Epithelial cell of proximal tubule (primary cell): Measurements from ENCODE around the gene AEBP1. TPM values are rescaled to one million over a fixed set of nuclear protein-coding genes. Genes with fewer than 3 reads are reported as not detected.

Experiments used
- DNase-seq: peaks from one replicate; pipeline ENCODE4 v3.0.0-alpha.2; 2011; ENCODE audit warnings: low read depth
- H3K4me3 ChIP-seq: 2 replicates; pipeline ENCODE4 v1.5.1; 2011; ENCODE audit warnings: low read depth, mild to moderate bottlenecking, low read length
- total RNA-seq: library from RNA; depleted of rRNA; stranded (reverse); fragments of >200 nt; gene quantifications from 2 replicates; pipeline ENCODE4 v1.2.3, GENCODE V29; 2015
- TF ChIP-seq, protein P1 (sequence below): conservative IDR thresholded peaks from 2 replicates; pipeline ENCODE4 v1.5.1; 2012; ENCODE audit warnings: low read depth, mild to moderate bottlenecking, low read length

The AEBP1 gene
- total RNA-seq, 1 donor from 2014 or later = 78.4 TPM

DNA sequence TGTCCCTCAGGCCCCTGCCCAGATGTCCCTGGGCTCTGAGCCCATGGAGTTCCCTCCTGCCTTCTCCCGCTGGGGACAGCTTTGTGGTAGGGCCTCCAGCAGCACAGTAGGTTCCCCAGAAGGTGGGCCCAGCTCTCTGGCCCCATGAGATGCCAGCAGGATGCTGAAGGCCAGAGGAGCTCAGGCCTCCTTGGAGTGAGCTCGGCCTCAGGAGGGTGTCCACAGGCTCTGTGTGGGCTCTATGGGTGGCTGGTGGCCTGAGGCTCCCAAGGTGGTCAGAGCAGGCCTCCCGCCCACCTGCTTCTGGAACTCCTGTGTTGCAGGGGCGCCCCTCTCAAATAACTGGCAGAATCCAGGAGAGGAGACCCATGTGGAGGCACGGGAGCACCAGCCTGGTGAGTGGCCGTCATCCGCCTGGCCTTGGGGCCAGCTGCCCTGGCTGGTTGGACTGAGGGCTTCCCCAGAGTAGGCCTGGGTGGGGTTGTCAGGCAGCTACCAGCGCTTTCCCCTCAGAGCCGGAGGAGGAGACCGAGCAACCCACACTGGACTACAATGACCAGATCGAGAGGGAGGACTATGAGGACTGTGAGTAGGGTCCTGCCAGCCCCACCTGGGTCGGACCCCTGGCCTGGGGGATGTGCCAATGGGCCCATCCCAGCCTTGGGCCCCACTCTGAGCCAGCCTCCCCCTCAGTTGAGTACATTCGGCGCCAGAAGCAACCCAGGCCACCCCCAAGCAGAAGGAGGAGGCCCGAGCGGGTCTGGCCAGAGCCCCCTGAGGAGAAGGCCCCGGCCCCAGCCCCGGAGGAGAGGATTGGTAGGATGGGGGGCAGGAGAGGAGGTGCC, 3.2 kb downstream of the AEBP1 start:
- DNase-seq = no peak
- TF ChIP-seq, protein P1, sequence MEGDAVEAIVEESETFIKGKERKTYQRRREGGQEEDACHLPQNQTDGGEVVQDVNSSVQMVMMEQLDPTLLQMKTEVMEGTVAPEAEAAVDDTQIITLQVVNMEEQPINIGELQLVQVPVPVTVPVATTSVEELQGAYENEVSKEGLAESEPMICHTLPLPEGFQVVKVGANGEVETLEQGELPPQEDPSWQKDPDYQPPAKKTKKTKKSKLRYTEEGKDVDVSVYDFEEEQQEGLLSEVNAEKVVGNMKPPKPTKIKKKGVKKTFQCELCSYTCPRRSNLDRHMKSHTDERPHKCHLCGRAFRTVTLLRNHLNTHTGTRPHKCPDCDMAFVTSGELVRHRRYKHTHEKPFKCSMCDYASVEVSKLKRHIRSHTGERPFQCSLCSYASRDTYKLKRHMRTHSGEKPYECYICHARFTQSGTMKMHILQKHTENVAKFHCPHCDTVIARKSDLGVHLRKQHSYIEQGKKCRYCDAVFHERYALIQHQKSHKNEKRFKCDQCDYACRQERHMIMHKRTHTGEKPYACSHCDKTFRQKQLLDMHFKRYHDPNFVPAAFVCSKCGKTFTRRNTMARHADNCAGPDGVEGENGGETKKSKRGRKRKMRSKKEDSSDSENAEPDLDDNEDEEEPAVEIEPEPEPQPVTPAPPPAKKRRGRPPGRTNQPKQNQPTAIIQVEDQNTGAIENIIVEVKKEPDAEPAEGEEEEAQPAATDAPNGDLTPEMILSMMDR = no peak
- H3K4me3 ChIP-seq = no peak overlapping the region

DNA sequence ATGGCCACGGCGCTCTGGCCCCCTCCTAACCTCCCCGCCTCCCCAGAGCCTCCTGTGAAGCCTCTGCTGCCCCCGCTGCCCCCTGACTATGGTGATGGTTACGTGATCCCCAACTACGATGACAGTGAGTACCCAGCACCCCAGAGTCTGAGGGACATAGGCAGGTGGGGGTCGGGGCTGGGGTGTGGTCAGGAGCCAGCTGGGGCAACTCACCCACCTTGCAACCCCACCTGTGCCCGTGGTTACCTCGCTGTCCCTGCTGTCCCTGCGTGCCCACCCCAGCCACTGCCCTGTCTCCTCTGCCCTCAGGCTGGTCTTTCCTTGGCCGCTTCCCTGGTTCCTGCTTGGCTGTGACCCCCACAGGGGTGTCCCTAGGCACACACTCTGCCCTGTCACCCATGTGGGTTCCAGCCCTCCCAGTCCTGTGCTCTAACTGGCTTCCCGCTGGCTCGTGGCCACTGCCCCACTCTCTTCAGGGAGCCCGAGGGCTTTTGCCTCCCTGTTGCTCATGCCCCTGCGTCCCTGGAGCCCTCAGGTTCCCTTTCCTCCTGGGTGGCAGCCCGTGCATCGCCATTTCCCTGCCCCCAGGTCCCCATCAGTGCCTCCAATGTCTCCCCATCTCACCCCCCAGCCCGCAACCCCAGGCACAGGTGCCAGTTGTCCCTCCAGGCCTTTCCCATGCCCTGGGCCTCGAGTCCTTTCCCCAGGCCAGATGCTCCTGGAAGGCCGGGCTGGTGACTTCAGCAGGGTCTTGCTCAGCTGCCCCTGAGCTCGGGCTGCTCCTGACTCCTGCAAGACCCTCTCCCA, 4.0 kb downstream of the AEBP1 start:
- TF ChIP-seq, protein P1 = no peak
- no peak for DNase-seq
- no peak overlapping the region for H3K4me3 ChIP-seq

DNA sequence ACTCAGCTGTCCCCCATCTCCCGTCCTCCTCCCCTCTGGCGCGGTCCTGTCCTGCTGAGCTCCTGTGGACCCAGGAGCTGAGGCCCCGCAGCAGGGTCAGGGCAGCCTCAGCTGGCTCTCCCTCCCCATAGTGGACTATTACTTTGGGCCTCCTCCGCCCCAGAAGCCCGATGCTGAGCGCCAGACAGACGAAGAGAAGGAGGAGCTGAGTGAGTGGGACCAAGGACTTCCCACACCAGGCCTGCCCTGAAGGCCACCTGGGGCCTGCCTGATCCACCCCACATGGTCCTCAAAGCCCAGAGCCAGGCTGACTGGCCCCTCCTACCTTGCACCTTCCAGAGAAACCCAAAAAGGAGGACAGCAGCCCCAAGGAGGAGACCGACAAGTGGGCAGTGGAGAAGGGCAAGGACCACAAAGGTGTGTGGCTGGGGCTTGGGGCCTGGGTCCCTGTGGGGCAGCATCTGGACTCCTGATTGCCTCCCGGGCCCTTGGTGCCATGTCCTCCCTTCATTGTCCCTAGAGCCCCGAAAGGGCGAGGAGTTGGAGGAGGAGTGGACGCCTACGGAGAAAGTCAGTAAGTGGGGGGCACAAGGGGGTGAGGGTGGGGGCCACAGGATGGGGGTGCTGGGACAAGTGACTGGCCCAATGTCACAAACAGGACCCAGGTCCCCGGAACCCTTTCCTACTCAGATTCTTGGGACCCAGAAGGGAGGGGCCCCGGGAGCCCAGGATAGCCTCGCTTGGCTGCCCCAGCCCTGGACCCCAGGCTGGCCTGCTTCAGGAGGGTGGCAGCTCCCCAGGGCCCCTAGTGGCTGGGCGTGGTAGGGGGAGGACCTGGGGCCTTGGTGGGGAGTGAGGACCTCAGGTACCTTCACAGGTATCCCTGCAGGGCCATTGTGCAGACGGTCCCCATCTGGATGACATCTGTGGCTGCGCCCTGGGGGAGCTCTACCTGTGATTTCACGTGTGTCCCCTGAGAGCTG, 4.9 kb downstream of the AEBP1 start:
- no peak for DNase-seq
- no peak overlapping the region for H3K4me3 ChIP-seq
- TF ChIP-seq, protein P1 = peak; percentile 3

DNA sequence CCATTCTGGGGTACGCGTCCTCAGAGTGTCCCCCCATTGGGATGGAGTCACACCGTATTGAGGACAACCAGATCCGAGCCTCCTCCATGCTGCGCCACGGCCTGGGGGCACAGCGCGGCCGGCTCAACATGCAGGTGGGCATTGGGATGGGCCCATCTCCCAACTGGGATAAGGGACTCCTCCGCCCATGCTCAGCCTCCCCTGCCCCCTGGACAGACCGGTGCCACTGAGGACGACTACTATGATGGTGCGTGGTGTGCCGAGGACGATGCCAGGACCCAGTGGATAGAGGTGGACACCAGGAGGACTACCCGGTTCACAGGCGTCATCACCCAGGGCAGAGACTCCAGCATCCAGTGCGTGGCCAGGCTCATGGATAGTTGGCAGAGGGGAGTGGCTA, 5.8 kb downstream of the AEBP1 start:
- H3K4me3 ChIP-seq = no peak overlapping the region
- no peak for DNase-seq

DNA sequence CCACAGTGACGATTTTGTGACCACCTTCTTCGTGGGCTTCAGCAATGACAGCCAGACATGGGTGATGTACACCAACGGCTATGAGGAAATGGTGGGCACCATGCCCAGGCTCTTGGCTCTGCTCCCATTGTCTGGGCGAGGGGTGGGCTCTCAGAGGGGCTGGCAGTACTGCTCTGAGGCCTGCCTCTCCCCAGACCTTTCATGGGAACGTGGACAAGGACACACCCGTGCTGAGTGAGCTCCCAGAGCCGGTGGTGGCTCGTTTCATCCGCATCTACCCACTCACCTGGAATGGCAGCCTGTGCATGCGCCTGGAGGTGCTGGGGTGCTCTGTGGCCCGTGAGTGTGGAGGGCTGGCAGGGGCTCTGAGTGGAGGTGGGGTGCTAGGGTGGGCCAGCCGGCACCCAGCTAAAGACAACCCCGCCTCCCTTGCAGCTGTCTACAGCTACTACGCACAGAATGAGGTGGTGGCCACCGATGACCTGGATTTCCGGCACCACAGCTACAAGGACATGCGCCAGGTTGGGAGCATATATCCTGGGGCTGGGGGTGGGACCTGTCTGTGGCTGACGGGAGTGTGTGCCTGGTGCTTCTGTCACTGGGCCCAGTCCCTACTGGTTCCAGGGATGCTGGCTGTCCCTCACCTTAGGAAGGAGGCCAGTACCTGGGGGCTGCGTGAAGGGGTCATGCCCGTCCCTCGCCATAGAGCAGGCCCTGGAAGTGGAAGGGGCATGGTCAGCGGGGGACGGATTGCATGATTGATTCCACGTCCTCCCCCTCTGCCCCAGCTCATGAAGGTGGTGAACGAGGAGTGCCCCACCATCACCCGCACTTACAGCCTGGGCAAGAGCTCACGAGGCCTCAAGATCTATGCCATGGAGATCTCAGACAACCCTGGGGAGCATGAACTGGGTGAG, 6.8 kb downstream of the AEBP1 start:
- DNase-seq = no peak
- TF ChIP-seq, protein P1 = no peak
- no peak overlapping the region for H3K4me3 ChIP-seq

More for the DNA sequence above, 5.8 kb downstream of the AEBP1 start:
- TF ChIP-seq, protein P1 = no peak
